ENCODE results near the gene GNE.
A peak's percentile ranks its signal among the peaks of the same experiment; 100 is the strongest.

Gene GNE

GRCh38 chr9:36286388-36286787 is 28.1 kb upstream of the GNE start:
- H3K27ac ChIP-seq = no peak overlapping the region
- H3K4me1 ChIP-seq = no peaks in the 10 kb centered on the region
- no peak for DNase-seq
- no peak overlapping the region for H3K4me3 ChIP-seq
- TF ChIP-seq CTCF (IDR thresholded peaks at IDR 0.05) = no peak
- no peaks in the 10 kb centered on the region for H3K27me3 ChIP-seq
- no peaks in the 10 kb centered on the region for H3K9me3 ChIP-seq
- no peaks in the 10 kb centered on the region for H3K36me3 ChIP-seq
- intact Hi-C loops (cut with DNase I; ENCODE audit: low total_unique reads) = no loop called here

- intact Hi-C loops (cut with DNase I; ENCODE audit: low total_unique reads) = no loop called here
- H3K9me3 ChIP-seq = no peaks in the 10 kb centered on the region
- H3K36me3 ChIP-seq = no peaks in the 10 kb centered on the region
- H3K4me3 ChIP-seq = no peak overlapping the region
- no peaks in the 10 kb centered on the region for H3K4me1 ChIP-seq
- no peak for TF ChIP-seq CTCF (IDR thresholded peaks at IDR 0.05)
- no peak for DNase-seq
- H3K27me3 ChIP-seq = no peaks in the 10 kb centered on the region
- H3K27ac ChIP-seq = no peak overlapping the region
Observed at GRCh38 chr9:36284226-36284625, 26.0 kb upstream of the GNE start.

GRCh38 chr9:36282275-36282674 is 24.0 kb upstream of the GNE start:
- Histone ChIP-seq H3K27me3 (no peaks in the 10 kb centered on the region), H3K4me1 (no peaks in the 10 kb centered on the region), H3K4me3 (no peak overlapping the region), H3K36me3 (no peaks in the 10 kb centered on the region), H3K9me3 (no peaks in the 10 kb centered on the region), H3K27ac (no peak overlapping the region)
- TF ChIP-seq CTCF (IDR thresholded peaks at IDR 0.05) = no peak
- DNase-seq = no peak
- intact Hi-C loops (cut with DNase I; ENCODE audit: low total_unique reads) = no loop called here

GRCh38 chr9:36280989-36281388 is 22.7 kb upstream of the GNE start:
- DNase-seq = no peak
- no peaks in the 10 kb centered on the region for H3K9me3 ChIP-seq
- intact Hi-C loops (cut with DNase I; ENCODE audit: low total_unique reads) = no loop called here
- H3K36me3 ChIP-seq = no peaks in the 10 kb centered on the region
- H3K4me3 ChIP-seq = no peak overlapping the region
- peaks cover 0 to 6% (median 3%) of the 10 kb centered on the region in 4 donors for H3K4me1 ChIP-seq
- no peaks in the 10 kb centered on the region for H3K27me3 ChIP-seq
- H3K27ac ChIP-seq = no peak overlapping the region
- no peak for TF ChIP-seq CTCF (IDR thresholded peaks at IDR 0.05)

- no peak for TF ChIP-seq CTCF (IDR thresholded peaks at IDR 0.05)
- DNase-seq = no peak
- intact Hi-C loops (cut with DNase I; ENCODE audit: low total_unique reads) = no loop called here
- no peak overlapping the region for H3K4me3 ChIP-seq
- H3K9me3 ChIP-seq = no peaks in the 10 kb centered on the region
- H3K4me1 ChIP-seq = peaks cover 0 to 6% (median 3%) of the 10 kb centered on the region in 4 donors
- H3K27ac ChIP-seq = no peak overlapping the region
- no peaks in the 10 kb centered on the region for H3K36me3 ChIP-seq
- H3K27me3 ChIP-seq = no peaks in the 10 kb centered on the region
Observed at GRCh38 chr9:36278243-36278642, 20.0 kb upstream of the GNE start.

- H3K27ac ChIP-seq = no peak overlapping the region
- intact Hi-C loops (cut with DNase I; ENCODE audit: low total_unique reads) = no loop called here
- TF ChIP-seq CTCF (IDR thresholded peaks at IDR 0.05) = no peak
- H3K36me3 ChIP-seq = no peaks in the 10 kb centered on the region
- H3K9me3 ChIP-seq = no peaks in the 10 kb centered on the region
- no peaks in the 10 kb centered on the region for H3K27me3 ChIP-seq
- peak overlapping the region; percentile 7 to 25 for H3K4me3 ChIP-seq
- H3K4me1 ChIP-seq = peaks cover 0 to 6% (median 3%) of the 10 kb centered on the region in 4 donors
- DNase-seq = no peak
Observed at GRCh38 chr9:36276781-36277181, 18.5 kb upstream of the GNE start.

Data from tibial artery (tissue), 4 donors.